ENCODE data around the gene CTNNBIP1.

Gene CTNNBIP1

GRCh38 chr1:9892563-9893528 is 17.2 kb downstream of the CTNNBIP1 start:
- H3K27me3 ChIP-seq = no peaks in the 10 kb centered on the region
- H3K4me1 ChIP-seq (ENCODE audit: control insufficient read depth in 1 of 2, insufficient read depth in 1 of 2, low read depth in 1 of 2, low read length in 1 of 2) = peaks cover 34 to 37% of the 10 kb centered on the region in 2 experiments
- peak overlapping the region in 1 of 2 experiments; percentile 19 for H3K4me3 ChIP-seq (ENCODE audit: low read depth in 1 of 2, low read length in 1 of 2)
- no peak for TF ChIP-seq CTCF (IDR thresholded peaks at IDR 0.05)
- no peaks in the 10 kb centered on the region for H3K9me3 ChIP-seq
- peak overlapping the region; percentile 77 for H3K27ac ChIP-seq
- H3K36me3 ChIP-seq = no peaks in the 10 kb centered on the region

GRCh38 chr1:9891207-9891606 is 18.9 kb downstream of the CTNNBIP1 start:
- H3K36me3 ChIP-seq = peaks cover 9% of the 10 kb centered on the region
- peaks cover 34 to 37% of the 10 kb centered on the region in 2 experiments for H3K4me1 ChIP-seq (ENCODE audit: control insufficient read depth in 1 of 2, insufficient read depth in 1 of 2, low read depth in 1 of 2, low read length in 1 of 2)
- H3K4me3 ChIP-seq (ENCODE audit: low read depth in 1 of 2, low read length in 1 of 2) = no peak overlapping the region
- no peak for TF ChIP-seq CTCF (IDR thresholded peaks at IDR 0.05)
- H3K27ac ChIP-seq = no peak overlapping the region
- no peaks in the 10 kb centered on the region for H3K27me3 ChIP-seq
- no peaks in the 10 kb centered on the region for H3K9me3 ChIP-seq

GRCh38 chr1:9890224-9890731 is 19.8 kb downstream of the CTNNBIP1 start:
- peaks cover 34 to 37% of the 10 kb centered on the region in 2 experiments for H3K4me1 ChIP-seq (ENCODE audit: control insufficient read depth in 1 of 2, insufficient read depth in 1 of 2, low read depth in 1 of 2, low read length in 1 of 2)
- H3K27me3 ChIP-seq = no peaks in the 10 kb centered on the region
- H3K27ac ChIP-seq = peak overlapping the region; percentile 73
- H3K36me3 ChIP-seq = peaks cover 12% of the 10 kb centered on the region
- H3K4me3 ChIP-seq (ENCODE audit: low read depth in 1 of 2, low read length in 1 of 2) = no peak overlapping the region
- no peaks in the 10 kb centered on the region for H3K9me3 ChIP-seq
- TF ChIP-seq CTCF (IDR thresholded peaks at IDR 0.05) = no peak

GRCh38 chr1:9889411-9889810 is 20.7 kb downstream of the CTNNBIP1 start:
- H3K27me3 ChIP-seq = no peaks in the 10 kb centered on the region
- TF ChIP-seq CTCF (IDR thresholded peaks at IDR 0.05) = no peak
- no peak overlapping the region for H3K4me3 ChIP-seq (ENCODE audit: low read depth in 1 of 2, low read length in 1 of 2)
- H3K36me3 ChIP-seq = peaks cover 17% of the 10 kb centered on the region
- H3K27ac ChIP-seq = peak overlapping the region; percentile 73
- H3K4me1 ChIP-seq (ENCODE audit: control insufficient read depth in 1 of 2, insufficient read depth in 1 of 2, low read depth in 1 of 2, low read length in 1 of 2) = peaks cover 34 to 37% of the 10 kb centered on the region in 2 experiments
- no peaks in the 10 kb centered on the region for H3K9me3 ChIP-seq

- peaks cover 32 to 37% of the 10 kb centered on the region in 2 experiments for H3K4me1 ChIP-seq (ENCODE audit: control insufficient read depth in 1 of 2, insufficient read depth in 1 of 2, low read depth in 1 of 2, low read length in 1 of 2)
- H3K9me3 ChIP-seq = no peaks in the 10 kb centered on the region
- H3K4me3 ChIP-seq (ENCODE audit: low read depth in 1 of 2, low read length in 1 of 2) = no peak overlapping the region
- H3K27me3 ChIP-seq = no peaks in the 10 kb centered on the region
- H3K27ac ChIP-seq = peak overlapping the region; percentile 73
- peaks cover 17% of the 10 kb centered on the region for H3K36me3 ChIP-seq
- no peak for TF ChIP-seq CTCF (IDR thresholded peaks at IDR 0.05)
Measured at GRCh38 chr1:9888886-9889285, 21.2 kb downstream of the CTNNBIP1 start.
